Uterus (tissue), 2 donors: ENCODE measurements around the gene TTC23.

ENCODE experiments used
- CTCF ChIP-seq, 4 experiments: fragments of 200-600 bp in 2 of 4; fragments of 450-650 bp in 2 of 4; sonication (generic) in 2 of 4; IDR thresholded peaks; one replicate each; pipeline ENCODE4 v1.5.1; 2016 to 2019; ENCODE audit warnings: antibody characterized with exemption in 4 of 4, mild to moderate bottlenecking in 2 of 4, moderate library complexity in 1 of 4
- POLR2A ChIP-seq, 2 donors: fragments of 450-650 bp; IDR thresholded peaks; one replicate each; pipeline ENCODE4 v1.6.1; 2016; ENCODE audit warnings: antibody characterized with exemption in 2 of 2, mild to moderate bottlenecking in 1 of 2, moderate library complexity in 1 of 2

GRCh38 chr15:99168601-99169580 lies 80.5 kb downstream of the TTC23 start:
- TF ChIP-seq CTCF (IDR thresholded peaks at IDR 0.05) (no peak), POLR2A (IDR thresholded peaks at IDR 0.05) (no peak)
